K562 (cell line): ENCODE results near the gene FRMD4A.

ENCODE experiments used
- CBX8 ChIP-seq: fragments of 200-600 bp; sonication (generic); IDR thresholded peaks from 2 replicates; pipeline ENCODE4 v1.6.1; 2012; ENCODE audit warnings: borderline replicate concordance, mixed run types, low read depth, mild to moderate bottlenecking, moderate library complexity, mixed read lengths, low read length, control low read depth, inconsistent platforms; ENCODE audit not compliant: poor library complexity, severe bottlenecking; ENCODE audit errors: extremely low read depth
- MXI1 ChIP-seq: IDR thresholded peaks from 2 replicates; pipeline ENCODE4 v1.6.1; 2011; ENCODE audit warnings: low read depth, mild to moderate bottlenecking, improper control_type of control experiment, low read length
- POU5F1 ChIP-seq: fragments of 150-350 bp; IDR thresholded peaks from 2 replicates; pipeline ENCODE4 v1.6.1; 2014; ENCODE audit warnings: borderline replicate concordance, low read length, low read depth, mild to moderate bottlenecking; ENCODE audit not compliant: partially characterized antibody
- TF ChIP-seq, protein P1 (sequence below): sonication (generic); formaldehyde crosslinking; IDR thresholded peaks from 2 replicates; pipeline ENCODE4 v1.5.0; 2020; ENCODE audit warnings: missing genetic modification reagents
- TF ChIP-seq, protein P2 (sequence below), 3 experiments: IDR thresholded peaks in 2 of 3; conservative IDR thresholded peaks in 1 of 3; 2 replicates each; pipeline ENCODE4 v1.5.1; 2011 to 2012; ENCODE audit warnings: low read length in 3 of 3, mild to moderate bottlenecking in 3 of 3, control low read depth in 2 of 3, improper control_type of control experiment in 1 of 3, inconsistent platforms in 1 of 3, low read depth in 1 of 3, mixed read lengths in 1 of 3, moderate library complexity in 1 of 3; ENCODE audit not compliant: insufficient read depth in 2 of 3
- TF ChIP-seq, protein P3 (sequence below): sonication (generic); formaldehyde crosslinking; IDR thresholded peaks from 2 replicates; pipeline ENCODE4 v1.8.0; 2022; ENCODE audit warnings: mild to moderate bottlenecking, missing genetic modification reagents
- TF ChIP-seq, protein P4 (sequence below): fragments of 450-650 bp; IDR thresholded peaks from 2 replicates; pipeline ENCODE4 v1.6.1; 2016; ENCODE audit warnings: low read depth

DNA sequence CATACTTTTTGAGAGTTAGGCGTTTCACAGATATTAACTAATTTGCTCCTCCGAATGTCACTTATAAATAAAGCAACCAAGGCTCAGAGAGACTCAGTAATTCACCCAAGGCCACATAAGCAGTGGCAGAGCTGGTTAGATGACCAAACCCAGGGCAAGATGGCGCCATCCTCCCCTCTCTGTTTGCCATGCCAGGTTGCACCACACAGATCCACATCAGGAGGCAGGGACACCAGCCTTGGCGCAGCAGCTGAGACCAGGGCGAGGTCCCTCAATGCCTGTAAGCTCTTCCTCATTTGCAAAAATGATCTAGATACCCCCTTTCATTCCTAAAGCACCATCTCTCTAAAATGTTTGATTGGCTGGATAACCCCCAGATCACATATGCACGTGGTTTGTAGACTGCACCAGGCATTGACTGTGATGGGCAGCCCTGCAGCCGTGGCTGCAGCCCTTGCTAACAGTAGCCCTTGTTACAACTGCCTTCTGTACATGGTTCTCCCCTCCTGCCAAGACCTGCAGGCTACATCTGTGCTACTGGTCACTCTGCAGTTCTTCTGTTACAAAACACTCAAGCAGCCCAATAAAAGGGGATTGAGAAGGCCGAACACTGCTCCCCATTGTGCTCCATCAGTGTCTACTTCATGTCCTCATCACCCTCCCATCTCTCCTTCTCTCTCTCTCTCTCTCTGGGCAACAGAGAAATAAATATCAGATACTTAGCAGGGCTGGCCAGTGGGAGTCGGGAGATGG, 445.3 kb downstream of the FRMD4A start:
- TF ChIP-seq, protein P1, sequence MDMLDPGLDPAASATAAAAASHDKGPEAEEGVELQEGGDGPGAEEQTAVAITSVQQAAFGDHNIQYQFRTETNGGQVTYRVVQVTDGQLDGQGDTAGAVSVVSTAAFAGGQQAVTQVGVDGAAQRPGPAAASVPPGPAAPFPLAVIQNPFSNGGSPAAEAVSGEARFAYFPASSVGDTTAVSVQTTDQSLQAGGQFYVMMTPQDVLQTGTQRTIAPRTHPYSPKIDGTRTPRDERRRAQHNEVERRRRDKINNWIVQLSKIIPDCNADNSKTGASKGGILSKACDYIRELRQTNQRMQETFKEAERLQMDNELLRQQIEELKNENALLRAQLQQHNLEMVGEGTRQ: no peak
- TF ChIP-seq POU5F1 (no peak), CBX8 (no peak), MXI1 (no peak)
- TF ChIP-seq, protein P2, sequence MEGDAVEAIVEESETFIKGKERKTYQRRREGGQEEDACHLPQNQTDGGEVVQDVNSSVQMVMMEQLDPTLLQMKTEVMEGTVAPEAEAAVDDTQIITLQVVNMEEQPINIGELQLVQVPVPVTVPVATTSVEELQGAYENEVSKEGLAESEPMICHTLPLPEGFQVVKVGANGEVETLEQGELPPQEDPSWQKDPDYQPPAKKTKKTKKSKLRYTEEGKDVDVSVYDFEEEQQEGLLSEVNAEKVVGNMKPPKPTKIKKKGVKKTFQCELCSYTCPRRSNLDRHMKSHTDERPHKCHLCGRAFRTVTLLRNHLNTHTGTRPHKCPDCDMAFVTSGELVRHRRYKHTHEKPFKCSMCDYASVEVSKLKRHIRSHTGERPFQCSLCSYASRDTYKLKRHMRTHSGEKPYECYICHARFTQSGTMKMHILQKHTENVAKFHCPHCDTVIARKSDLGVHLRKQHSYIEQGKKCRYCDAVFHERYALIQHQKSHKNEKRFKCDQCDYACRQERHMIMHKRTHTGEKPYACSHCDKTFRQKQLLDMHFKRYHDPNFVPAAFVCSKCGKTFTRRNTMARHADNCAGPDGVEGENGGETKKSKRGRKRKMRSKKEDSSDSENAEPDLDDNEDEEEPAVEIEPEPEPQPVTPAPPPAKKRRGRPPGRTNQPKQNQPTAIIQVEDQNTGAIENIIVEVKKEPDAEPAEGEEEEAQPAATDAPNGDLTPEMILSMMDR (IDR thresholded peaks at IDR 0.05 in 2 of 3, conservative IDR thresholded peaks at IDR 0.05 in 1 of 3; ENCODE audit: insufficient read depth in 2 of 3, low read depth in 1 of 3, low read length in 3 of 3): no peak
- TF ChIP-seq, protein P3, sequence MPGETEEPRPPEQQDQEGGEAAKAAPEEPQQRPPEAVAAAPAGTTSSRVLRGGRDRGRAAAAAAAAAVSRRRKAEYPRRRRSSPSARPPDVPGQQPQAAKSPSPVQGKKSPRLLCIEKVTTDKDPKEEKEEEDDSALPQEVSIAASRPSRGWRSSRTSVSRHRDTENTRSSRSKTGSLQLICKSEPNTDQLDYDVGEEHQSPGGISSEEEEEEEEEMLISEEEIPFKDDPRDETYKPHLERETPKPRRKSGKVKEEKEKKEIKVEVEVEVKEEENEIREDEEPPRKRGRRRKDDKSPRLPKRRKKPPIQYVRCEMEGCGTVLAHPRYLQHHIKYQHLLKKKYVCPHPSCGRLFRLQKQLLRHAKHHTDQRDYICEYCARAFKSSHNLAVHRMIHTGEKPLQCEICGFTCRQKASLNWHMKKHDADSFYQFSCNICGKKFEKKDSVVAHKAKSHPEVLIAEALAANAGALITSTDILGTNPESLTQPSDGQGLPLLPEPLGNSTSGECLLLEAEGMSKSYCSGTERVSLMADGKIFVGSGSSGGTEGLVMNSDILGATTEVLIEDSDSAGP (CRISPR knock-in tag): no peak
- TF ChIP-seq, protein P4, sequence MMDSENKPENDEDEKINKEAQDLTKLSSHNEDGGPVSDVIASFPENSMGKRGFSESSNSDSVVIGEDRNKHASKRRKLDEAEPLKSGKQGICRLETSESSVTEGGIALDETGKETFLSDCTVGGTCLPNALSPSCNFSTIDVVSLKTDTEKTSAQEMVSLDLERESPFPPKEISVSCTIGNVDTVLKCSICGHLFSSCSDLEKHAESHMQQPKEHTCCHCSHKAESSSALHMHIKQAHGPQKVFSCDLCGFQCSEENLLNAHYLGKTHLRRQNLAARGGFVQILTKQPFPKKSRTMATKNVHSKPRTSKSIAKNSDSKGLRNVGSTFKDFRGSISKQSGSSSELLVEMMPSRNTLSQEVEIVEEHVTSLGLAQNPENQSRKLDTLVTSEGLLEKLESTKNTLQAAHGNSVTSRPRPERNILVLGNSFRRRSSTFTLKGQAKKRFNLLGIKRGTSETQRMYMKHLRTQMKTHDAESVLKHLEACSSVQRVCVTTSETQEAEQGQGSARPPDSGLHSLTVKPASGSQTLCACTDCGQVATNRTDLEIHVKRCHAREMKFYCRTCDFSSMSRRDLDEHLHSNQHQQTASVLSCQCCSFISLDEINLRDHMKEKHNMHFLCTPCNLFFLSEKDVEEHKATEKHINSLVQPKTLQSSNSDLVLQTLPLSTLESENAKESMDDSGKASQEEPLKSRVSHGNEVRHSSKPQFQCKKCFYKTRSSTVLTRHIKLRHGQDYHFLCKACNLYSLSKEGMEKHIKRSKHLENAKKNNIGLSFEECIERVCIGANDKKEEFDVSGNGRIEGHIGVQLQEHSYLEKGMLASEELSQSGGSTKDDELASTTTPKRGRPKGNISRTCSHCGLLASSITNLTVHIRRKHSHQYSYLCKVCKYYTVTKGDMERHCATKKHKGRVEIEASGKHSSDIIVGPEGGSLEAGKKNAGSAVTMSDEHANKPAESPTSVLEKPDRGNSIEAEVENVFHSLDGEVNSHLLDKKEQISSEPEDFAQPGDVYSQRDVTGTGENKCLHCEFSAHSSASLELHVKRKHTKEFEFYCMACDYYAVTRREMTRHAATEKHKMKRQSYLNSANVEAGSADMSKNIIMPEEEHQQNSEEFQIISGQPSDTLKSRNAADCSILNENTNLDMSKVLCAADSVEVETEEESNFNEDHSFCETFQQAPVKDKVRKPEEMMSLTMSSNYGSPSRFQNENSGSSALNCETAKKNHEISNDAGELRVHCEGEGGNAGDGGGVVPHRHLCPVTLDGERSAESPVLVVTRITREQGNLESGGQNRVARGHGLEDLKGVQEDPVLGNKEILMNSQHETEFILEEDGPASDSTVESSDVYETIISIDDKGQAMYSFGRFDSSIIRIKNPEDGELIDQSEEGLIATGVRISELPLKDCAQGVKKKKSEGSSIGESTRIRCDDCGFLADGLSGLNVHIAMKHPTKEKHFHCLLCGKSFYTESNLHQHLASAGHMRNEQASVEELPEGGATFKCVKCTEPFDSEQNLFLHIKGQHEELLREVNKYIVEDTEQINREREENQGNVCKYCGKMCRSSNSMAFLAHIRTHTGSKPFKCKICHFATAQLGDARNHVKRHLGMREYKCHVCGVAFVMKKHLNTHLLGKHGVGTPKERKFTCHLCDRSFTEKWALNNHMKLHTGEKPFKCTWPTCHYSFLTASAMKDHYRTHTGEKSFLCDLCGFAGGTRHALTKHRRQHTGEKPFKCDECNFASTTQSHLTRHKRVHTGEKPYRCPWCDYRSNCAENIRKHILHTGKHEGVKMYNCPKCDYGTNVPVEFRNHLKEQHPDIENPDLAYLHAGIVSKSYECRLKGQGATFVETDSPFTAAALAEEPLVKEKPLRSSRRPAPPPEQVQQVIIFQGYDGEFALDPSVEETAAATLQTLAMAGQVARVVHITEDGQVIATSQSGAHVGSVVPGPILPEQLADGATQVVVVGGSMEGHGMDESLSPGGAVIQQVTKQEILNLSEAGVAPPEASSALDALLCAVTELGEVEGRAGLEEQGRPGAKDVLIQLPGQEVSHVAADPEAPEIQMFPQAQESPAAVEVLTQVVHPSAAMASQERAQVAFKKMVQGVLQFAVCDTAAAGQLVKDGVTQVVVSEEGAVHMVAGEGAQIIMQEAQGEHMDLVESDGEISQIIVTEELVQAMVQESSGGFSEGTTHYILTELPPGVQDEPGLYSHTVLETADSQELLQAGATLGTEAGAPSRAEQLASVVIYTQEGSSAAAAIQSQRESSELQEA: no peak
